ENCODE results near the gene TMA7B.

TMA7B gene

GRCh38 chr22:40004836-40005235, 44.6 kb downstream of the TMA7B start:
- DNase-seq: no peak

GRCh38 chr22:40006641-40007040, 46.4 kb downstream of the TMA7B start:
- no peak for DNase-seq

GRCh38 chr22:40007853-40008710, 47.9 kb downstream of the TMA7B start:
- no peak for DNase-seq

GRCh38 chr22:40008726-40009291, 48.6 kb downstream of the TMA7B start:
- no peak for DNase-seq

GRCh38 chr22:40009292-40009774, 49.1 kb downstream of the TMA7B start:
- DNase-seq: no peak

GRCh38 chr22:40009951-40010671, 49.9 kb downstream of the TMA7B start:
- DNase-seq: no peak

GRCh38 chr22:40010746-40011145, 50.5 kb downstream of the TMA7B start:
- no peak for DNase-seq

Measured in activated CD8-positive, alpha-beta memory T cell treated with anti-CD3 and anti-CD28 coated beads for 24 hours (primary cell).